ENCODE data around the gene PSME3IP1. TPM values are rescaled to one million over a fixed set of nuclear protein-coding genes. Genes with fewer than 3 reads are reported as not detected.

The PSME3IP1 gene
- total and polyA plus RNA-seq, 2 of the 8 experiments (the other 6 are each of a cell fraction or from before 2014, with no cell fraction given) = 95.1 to 98.3 TPM

DNA sequence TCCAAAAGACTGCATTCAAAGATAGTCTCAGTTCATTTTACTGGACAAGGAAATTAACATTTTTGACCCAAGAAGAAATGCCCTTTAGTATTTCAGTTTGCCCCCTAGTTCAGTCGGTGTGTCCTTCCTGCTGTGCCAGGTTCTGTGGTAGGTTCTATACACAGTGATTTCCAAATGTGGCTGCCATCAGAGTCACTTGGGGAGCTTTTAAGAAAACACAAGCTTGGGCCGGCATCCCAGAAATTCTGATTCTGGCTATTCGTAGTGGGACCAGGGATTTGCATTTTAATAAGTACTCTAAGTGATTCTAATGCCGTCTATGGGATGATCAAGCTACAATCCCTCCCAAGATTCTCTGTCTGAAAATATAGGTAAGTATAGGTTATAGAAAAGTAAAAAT is 10.4 kb upstream of the PSME3IP1 start (continued):
- TF ChIP-seq, protein P1, sequence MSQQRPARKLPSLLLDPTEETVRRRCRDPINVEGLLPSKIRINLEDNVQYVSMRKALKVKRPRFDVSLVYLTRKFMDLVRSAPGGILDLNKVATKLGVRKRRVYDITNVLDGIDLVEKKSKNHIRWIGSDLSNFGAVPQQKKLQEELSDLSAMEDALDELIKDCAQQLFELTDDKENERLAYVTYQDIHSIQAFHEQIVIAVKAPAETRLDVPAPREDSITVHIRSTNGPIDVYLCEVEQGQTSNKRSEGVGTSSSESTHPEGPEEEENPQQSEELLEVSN (IDR thresholded peaks at IDR 0.05) = no peak
- TF ChIP-seq HDAC6 (IDR thresholded peaks at IDR 0.05; ENCODE audit: low read depth, low read length) (no peak), SP2 (IDR thresholded peaks at IDR 0.05; ENCODE audit: low read length) (no peak), CBX5 (IDR thresholded peaks at IDR 0.05; ENCODE audit: low read depth, low read length) (no peak), RBBP5 (IDR thresholded peaks at IDR 0.05; ENCODE audit: borderline replicate concordance, low read depth, low read length) (no peak), SAP30 (IDR thresholded peaks at IDR 0.05; ENCODE audit: insufficient read depth, insufficient replicate concordance, low read length) (no peak), TEAD4 (IDR thresholded peaks at IDR 0.05; ENCODE audit: low read depth, low read length) (no peak)
